ENCODE measurements around the gene RAB5IF. TPM values are rescaled to one million over a fixed set of nuclear protein-coding genes. Genes with fewer than 3 reads are reported as not detected.

RAB5IF gene
- total and polyA plus RNA-seq, 2 of the 13 experiments (the other 11 are each of a cell fraction or from before 2014, with no cell fraction given) = 261 to 305 TPM

- TF ChIP-seq ZBTB25 (CRISPR knock-in tag; IDR thresholded peaks at IDR 0.05) = peak; percentile 99
- TF ChIP-seq ISL2 (CRISPR knock-in tag; IDR thresholded peaks at IDR 0.05) = peak; percentile 95
- 0 out of 2 replicates have a peak, but pooled peaks have one; percentile 51 for TF ChIP-seq DPF2 (CRISPR knock-in tag; IDR thresholded peaks at IDR 0.05; ENCODE audit: borderline replicate concordance, low read depth)
- TF ChIP-seq ZNF549 (CRISPR knock-in tag; IDR thresholded peaks at IDR 0.05) = peak; percentile 54; the same call in 1 of the 2 replicates
- no peak; the same call in 1 of the 2 replicates for TF ChIP-seq EHMT2 (IDR thresholded peaks at IDR 0.05; ENCODE audit: borderline replicate concordance, low read depth, low read length)
- no peak; the same call in 1 of the 2 replicates for TF ChIP-seq ZFP36L2 (CRISPR knock-in tag; IDR thresholded peaks at IDR 0.05)
- peak; percentile 85; the same call in 1 of the 2 replicates for TF ChIP-seq THAP7 (CRISPR knock-in tag; IDR thresholded peaks at IDR 0.05)
- peak; percentile 96 for TF ChIP-seq RELA (CRISPR knock-in tag; IDR thresholded peaks at IDR 0.05)
- peak; percentile 86 for TF ChIP-seq FOSL2 (CRISPR knock-in tag; IDR thresholded peaks at IDR 0.05)
- TF ChIP-seq ZNF782 (CRISPR knock-in tag; IDR thresholded peaks at IDR 0.05; ENCODE audit: borderline replicate concordance) = no peak; the same call in 1 of the 2 replicates
- no peak for TF ChIP-seq ZNF30 (CRISPR knock-in tag; IDR thresholded peaks at IDR 0.05)
- TF ChIP-seq ZNF17 (CRISPR knock-in tag; IDR thresholded peaks at IDR 0.05) = no peak
- peak; percentile 99 for TF ChIP-seq SALL2 (CRISPR knock-in tag; IDR thresholded peaks at IDR 0.05)
- no peak for TF ChIP-seq SNRNP70 (IDR thresholded peaks at IDR 0.05; ENCODE audit: low read depth, low read length)
- no peak for TF ChIP-seq GRHL1 (CRISPR knock-in tag; conservative IDR thresholded peaks at IDR 0.05)
- TF ChIP-seq NFYC (CRISPR knock-in tag; IDR thresholded peaks at IDR 0.05) = peak; percentile 94
- TF ChIP-seq ZMYM2 (CRISPR knock-in tag; IDR thresholded peaks at IDR 0.05) = no peak
Observed at GRCh38 chr20:36605399-36606157, at the start of gene RAB5IF (continued).

Measured in HepG2 (cell line).